PC-9 (cell line): Measurements from ENCODE around the gene CYP24A1.

Source experiments
- CTCF ChIP-seq: fragments of 200-600 bp; sonication (generic); conservative IDR thresholded peaks from 2 replicates; pipeline ENCODE4 v1.6.1; 2017; ENCODE audit warnings: mixed run types, antibody characterized with exemption, mild to moderate bottlenecking, moderate library complexity
- EZH2 ChIP-seq: fragments of 200-600 bp; sonication (generic); IDR thresholded peaks from 2 replicates; pipeline ENCODE4 v1.8.0; 2017; ENCODE audit warnings: antibody characterized with exemption, low read depth

- TF ChIP-seq EZH2 (no peak), CTCF (no peak)
These were observed 22.7 kb downstream of the CYP24A1 start for GRCh38 chr20:54151075-54151439.
